Gastroesophageal sphincter (tissue), 3 donors: Measurements from ENCODE around the gene LEKR1.

ENCODE experiments used
- CTCF ChIP-seq, 4 experiments: fragments of 200-600 bp in 2 of 4; fragments of 450-650 bp in 2 of 4; sonication (generic) in 1 of 4; IDR thresholded peaks; one replicate each; pipeline ENCODE4 v1.5.1; 2017 to 2019; ENCODE audit warnings: antibody characterized with exemption in 4 of 4, mild to moderate bottlenecking in 2 of 4, moderate library complexity in 2 of 4
- EP300 ChIP-seq: sonication (generic); formaldehyde crosslinking; IDR thresholded peaks from one replicate; pipeline ENCODE4 v1.6.1; 2017; ENCODE audit warnings: antibody characterized with exemption, mild to moderate bottlenecking
- POLR2A ChIP-seq, 2 donors: fragments of 450-650 bp; IDR thresholded peaks; one replicate each; pipeline ENCODE4 v1.6.1; 2017; ENCODE audit warnings: antibody characterized with exemption in 2 of 2, mild to moderate bottlenecking in 2 of 2, moderate library complexity in 1 of 2

GRCh38 chr3:156976933-156977332 is 150.8 kb downstream of the LEKR1 start:
- TF ChIP-seq CTCF (IDR thresholded peaks at IDR 0.05), result no peak
- TF ChIP-seq POLR2A (IDR thresholded peaks at IDR 0.05), result no peak
- no peak for TF ChIP-seq EP300
